ENCODE results near the gene GGT7.

GGT7 gene

DNA sequence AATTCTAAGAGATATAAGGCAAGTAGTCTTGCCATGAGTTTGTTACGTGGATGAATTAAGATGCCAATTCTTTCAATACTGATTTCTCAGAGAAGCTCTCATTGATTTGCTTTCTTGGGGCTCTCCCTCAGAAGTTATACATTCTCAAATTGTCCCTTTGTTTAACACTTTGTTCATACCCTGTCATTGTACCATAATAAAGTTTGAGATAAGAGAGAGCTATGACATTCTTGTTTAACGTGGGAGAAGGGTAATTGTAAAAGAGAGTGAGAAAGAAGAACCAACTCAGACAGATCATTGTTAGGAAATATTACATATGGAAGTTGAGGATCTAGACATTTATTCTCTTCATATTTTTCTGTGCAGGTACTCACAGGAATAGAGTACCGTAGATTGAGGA lies 22.8 kb upstream of the GGT7 start:
- TF ChIP-seq, protein P1, sequence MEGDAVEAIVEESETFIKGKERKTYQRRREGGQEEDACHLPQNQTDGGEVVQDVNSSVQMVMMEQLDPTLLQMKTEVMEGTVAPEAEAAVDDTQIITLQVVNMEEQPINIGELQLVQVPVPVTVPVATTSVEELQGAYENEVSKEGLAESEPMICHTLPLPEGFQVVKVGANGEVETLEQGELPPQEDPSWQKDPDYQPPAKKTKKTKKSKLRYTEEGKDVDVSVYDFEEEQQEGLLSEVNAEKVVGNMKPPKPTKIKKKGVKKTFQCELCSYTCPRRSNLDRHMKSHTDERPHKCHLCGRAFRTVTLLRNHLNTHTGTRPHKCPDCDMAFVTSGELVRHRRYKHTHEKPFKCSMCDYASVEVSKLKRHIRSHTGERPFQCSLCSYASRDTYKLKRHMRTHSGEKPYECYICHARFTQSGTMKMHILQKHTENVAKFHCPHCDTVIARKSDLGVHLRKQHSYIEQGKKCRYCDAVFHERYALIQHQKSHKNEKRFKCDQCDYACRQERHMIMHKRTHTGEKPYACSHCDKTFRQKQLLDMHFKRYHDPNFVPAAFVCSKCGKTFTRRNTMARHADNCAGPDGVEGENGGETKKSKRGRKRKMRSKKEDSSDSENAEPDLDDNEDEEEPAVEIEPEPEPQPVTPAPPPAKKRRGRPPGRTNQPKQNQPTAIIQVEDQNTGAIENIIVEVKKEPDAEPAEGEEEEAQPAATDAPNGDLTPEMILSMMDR (IDR thresholded peaks at IDR 0.05; ENCODE audit: low read depth, low read length, missing control alignments): no peak
- H3K36me3 ChIP-seq (replicated peaks): no peaks in the 10 kb centered on the region
- in situ Hi-C loops (cut with HindIII; ENCODE audit: low pct_ligation_motif_present, low sequenced_read_pairs): no loop called here
- no peak for DNase-seq
- no peaks in the 10 kb centered on the region for H3K27me3 ChIP-seq (replicated peaks)
- H3K4me3 ChIP-seq (ENCODE audit: low read depth, low read length): no peak overlapping the region
- no peak overlapping the region for H3K27ac ChIP-seq

DNA sequence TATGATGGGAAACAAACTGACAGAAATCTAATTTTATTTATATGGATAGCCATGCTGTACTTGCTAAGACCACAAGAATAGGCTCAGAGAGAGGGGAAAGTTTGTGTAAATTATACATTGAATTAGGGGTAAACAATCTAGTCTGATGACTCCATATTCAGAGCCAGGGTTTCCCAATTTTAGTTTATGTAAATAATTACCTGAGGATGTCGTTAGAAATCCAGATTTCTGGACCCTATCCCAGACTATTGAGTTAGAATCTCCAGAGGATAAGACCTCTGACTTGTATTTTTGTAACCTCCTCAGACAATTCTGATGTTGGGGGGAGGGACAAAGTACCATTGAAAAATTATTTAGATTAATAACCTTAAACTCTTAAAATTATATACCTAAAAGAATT lies 22.1 kb upstream of the GGT7 start:
- Histone ChIP-seq H3K4me3 (ENCODE audit: low read depth, low read length) (no peak overlapping the region), H3K27ac (no peak overlapping the region), H3K27me3 (replicated peaks) (no peaks in the 10 kb centered on the region), H3K36me3 (replicated peaks) (no peaks in the 10 kb centered on the region)
- in situ Hi-C loops (cut with HindIII; ENCODE audit: low pct_ligation_motif_present, low sequenced_read_pairs): no loop called here
- TF ChIP-seq, protein P1 (IDR thresholded peaks at IDR 0.05; ENCODE audit: low read depth, low read length, missing control alignments): no peak
- DNase-seq: no peak

GRCh38 chr20:34892671-34893070 lies 20.0 kb upstream of the GGT7 start:
- no peak for DNase-seq
- TF ChIP-seq, protein P1 (IDR thresholded peaks at IDR 0.05; ENCODE audit: low read depth, low read length, missing control alignments): no peak
- in situ Hi-C loops (cut with HindIII; ENCODE audit: low pct_ligation_motif_present, low sequenced_read_pairs): no loop called here
- Histone ChIP-seq H3K4me3 (ENCODE audit: low read depth, low read length) (no peak overlapping the region), H3K27ac (no peak overlapping the region), H3K36me3 (replicated peaks) (no peaks in the 10 kb centered on the region), H3K27me3 (replicated peaks) (no peaks in the 10 kb centered on the region)

GRCh38 chr20:34891166-34892062 lies 18.8 kb upstream of the GGT7 start:
- Histone ChIP-seq H3K36me3 (replicated peaks) (no peaks in the 10 kb centered on the region), H3K27ac (no peak overlapping the region), H3K27me3 (replicated peaks) (no peaks in the 10 kb centered on the region), H3K4me3 (ENCODE audit: low read depth, low read length) (no peak overlapping the region)
- in situ Hi-C loops (cut with HindIII; ENCODE audit: low pct_ligation_motif_present, low sequenced_read_pairs): no loop called here
- TF ChIP-seq, protein P1 (IDR thresholded peaks at IDR 0.05; ENCODE audit: low read depth, low read length, missing control alignments): no peak
- DNase-seq: peak; percentile 40

- in situ Hi-C loops (cut with HindIII; ENCODE audit: low pct_ligation_motif_present, low sequenced_read_pairs): no loop called here
- H3K27ac ChIP-seq: no peak overlapping the region
Measured at GRCh38 chr20:34888468-34888867, 15.8 kb upstream of the GGT7 start.

More at GRCh38 chr20:34888468-34888867, 15.8 kb upstream of the GGT7 start:
- no peak for DNase-seq
- H3K36me3 ChIP-seq (replicated peaks): peaks cover 2% of the 10 kb centered on the region
- H3K4me3 ChIP-seq (ENCODE audit: low read depth, low read length): no peak overlapping the region
- no peaks in the 10 kb centered on the region for H3K27me3 ChIP-seq (replicated peaks)
- TF ChIP-seq, protein P1 (IDR thresholded peaks at IDR 0.05; ENCODE audit: low read depth, low read length, missing control alignments): no peak
